ENCODE results near the gene FLVCR1.

- TF ChIP-seq CTCF (IDR thresholded peaks at IDR 0.05) (no peak), POLR2A (IDR thresholded peaks at IDR 0.05) (no peak)
These were observed 43.2 kb downstream of the FLVCR1 start for GRCh38 chr1:212901290-212901689.
